NT2/D1 (cell line): ENCODE measurements around the gene CA12.

ENCODE experiments used
- YY1 ChIP-seq: IDR thresholded peaks from 2 replicates; pipeline ENCODE4 v1.6.1; 2011; ENCODE audit not compliant: insufficient read length, insufficient read depth
- ZNF274 ChIP-seq: IDR thresholded peaks from 2 replicates; pipeline ENCODE4 v1.6.1; 2011; ENCODE audit warnings: mild to moderate bottlenecking, low read depth, low read length

DNA sequence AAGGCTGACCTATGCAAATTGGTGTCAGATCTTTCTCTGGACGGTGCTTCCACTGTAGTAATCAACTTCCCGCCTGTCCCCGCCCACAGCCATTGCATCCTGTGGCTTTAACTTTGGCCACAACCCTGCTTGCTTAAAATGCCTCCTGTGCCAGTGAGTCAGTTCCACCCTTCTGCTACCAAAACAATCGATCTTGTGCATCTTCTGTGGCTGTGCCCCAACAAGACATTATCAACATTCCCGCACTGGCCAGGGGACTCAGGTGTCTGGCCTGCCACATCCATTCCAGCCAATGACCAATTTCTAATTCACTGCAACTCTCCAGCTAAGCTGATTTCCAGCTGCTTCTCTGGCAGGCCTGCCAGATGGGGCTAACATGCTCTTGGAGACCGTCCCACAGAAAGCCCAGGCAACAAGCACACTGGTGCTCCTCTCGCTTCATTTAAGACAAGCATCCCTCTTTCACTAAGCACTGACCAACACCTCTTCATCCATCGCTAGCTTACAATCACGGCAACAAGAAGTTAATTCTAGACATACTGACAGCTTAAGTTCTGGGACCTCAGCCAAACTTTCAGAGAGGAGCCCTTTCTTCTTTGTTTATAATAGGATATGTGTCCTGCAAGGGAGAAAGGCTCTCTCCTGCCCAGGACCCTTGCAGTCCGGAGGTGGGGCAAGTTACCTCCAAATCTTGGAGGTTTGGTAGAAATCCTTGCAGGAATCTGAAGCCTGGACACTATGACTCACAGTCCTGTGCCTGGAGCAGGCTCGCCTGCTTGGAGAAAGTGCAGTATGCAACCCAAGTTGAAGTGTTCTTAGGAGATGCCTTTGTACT, 6.7 kb downstream of the CA12 start:
- TF ChIP-seq YY1: no peak
- no peak for TF ChIP-seq ZNF274
